ENCODE measurements around the gene BICDL2. TPM values are rescaled to one million over a fixed set of nuclear protein-coding genes. Genes with fewer than 3 reads are reported as not detected.

The BICDL2 gene
- total RNA-seq, 4 donors from 2014 or later: 0.31 to 3.1 (median 0.31) TPM; not detected in 1

- peaks cover 43% of the 10 kb centered on the region for H3K27me3 ChIP-seq
- H3K4me1 ChIP-seq: peaks cover 0 to 38% (median 8%) of the 10 kb centered on the region in 3 donors
- H3K27ac ChIP-seq: peak within 1 kb of the TSS; percentile 60 to 92 (median 90)
- H3K36me3 ChIP-seq: no peaks in the 10 kb centered on the region
- WGBS, 2 donors (ENCODE audit: low coverage in 1 of 2): 39% methylated on average over 3 of the region's 91 CpGs; no CpG with 5 or more reads in 1 of the 2 donors
- H3K4me3 ChIP-seq: peak within 1 kb of the TSS; percentile 63 to 82
- no peak for TF ChIP-seq EP300 (IDR thresholded peaks at IDR 0.05)
- TF ChIP-seq CTCF (IDR thresholded peaks at IDR 0.05): peak in 1 of 4 experiments; percentile 19
- peak; percentile 94 to 95 for TF ChIP-seq POLR2A (IDR thresholded peaks at IDR 0.05)
- TF ChIP-seq POLR2AphosphoS5 (IDR thresholded peaks at IDR 0.05): peak; percentile 95
- H3K9me3 ChIP-seq: no peaks in the 10 kb centered on the region
- ATAC-seq: peak; percentile 96
These were observed 56.2 kb downstream of the BICDL2 start, which contains the start of gene PKMYT1 for GRCh38 chr16:2980227-2981176. Gene PKMYT1 (minus strand): TSS chr16:2980446. CDS start chr16:2979657, 789 bp downstream.

GRCh38 chr16:2979669-2980226, 57.0 kb downstream of the BICDL2 start:
- TF ChIP-seq EP300 (IDR thresholded peaks at IDR 0.05) (no peak), POLR2A (IDR thresholded peaks at IDR 0.05) (no peak), POLR2AphosphoS5 (IDR thresholded peaks at IDR 0.05) (no peak), CTCF (IDR thresholded peaks at IDR 0.05) (no peak)
- 20% methylated on average over 5 of the region's 43 CpGs; no CpG with 5 or more reads in 1 of the 2 donors for WGBS, 2 donors (ENCODE audit: low coverage in 1 of 2)
- H3K9me3 ChIP-seq: no peaks in the 10 kb centered on the region
- peaks cover 0 to 34% (median 8%) of the 10 kb centered on the region in 3 donors for H3K4me1 ChIP-seq
- H3K36me3 ChIP-seq: no peaks in the 10 kb centered on the region
- peak overlapping the region; percentile 63 to 82 for H3K4me3 ChIP-seq
- peak overlapping the region in 1 of 4 donors; percentile 92 for H3K27ac ChIP-seq
- peaks cover 43% of the 10 kb centered on the region for H3K27me3 ChIP-seq
- no peak for ATAC-seq

Small RNA genes lying within 50 kb of the gene (small RNA-seq; reads per million reads assigned to genes)
- 0 reads per million in 4 donors for gene LINC00514
- 0 reads per million in 4 donors for gene RNU1-22P

Other genes starting within 250 kb of the BICDL2 start
- not detected for gene PRSS33, start 249.4 kb downstream of the BICDL2 start, total RNA-seq
- gene PRSS41, start 238.5 kb downstream of the BICDL2 start, total RNA-seq: not detected
- gene PRSS21, start 219.7 kb downstream of the BICDL2 start, total RNA-seq: not detected
- 10 to 100 TPM in 1 of 4 donors, not detected in 3; 37.5 TPM for gene ZG16B, start 206.6 kb downstream of the BICDL2 start, total RNA-seq
- 1 to 10 TPM in 2 of 4 donors, not detected in 2; 1.0 to 2.7 TPM for gene PRSS22, start 178.8 kb downstream of the BICDL2 start, total RNA-seq
- gene FLYWCH2, start 153.7 kb downstream of the BICDL2 start, total RNA-seq: 10 to 100 TPM; 21.9 to 69.1 (median 38.8) TPM
- 10 to 100 TPM; 34.5 to 66.5 (median 51.2) TPM for gene FLYWCH1, start 125.0 kb downstream of the BICDL2 start, total RNA-seq
- gene KREMEN2, start 72.7 kb downstream of the BICDL2 start, total RNA-seq: not detected
- gene PAQR4, start 67.6 kb downstream of the BICDL2 start, total RNA-seq: 1 to 10 TPM; 1.9 to 6.4 (median 4.1) TPM
- gene PKMYT1, start 56.5 kb downstream of the BICDL2 start, total RNA-seq: 1 to 10 TPM in 2 of 4 donors, not detected in 2; 1.6 to 1.7 TPM
- gene CLDN9, start 24.0 kb downstream of the BICDL2 start, total RNA-seq: under 1 TPM in 2 of 4 donors, not detected in 2; 0.32 to 0.39 TPM
- gene CLDN6, start 18.8 kb downstream of the BICDL2 start, total RNA-seq: not detected
- gene TNFRSF12A, start 16.6 kb downstream of the BICDL2 start, total RNA-seq: 100 to 1,000 TPM in 2 of 4 donors, 10 to 100 TPM in 2; 26.0 to 135 (median 72.2) TPM
- gene HCFC1R1, start 13.0 kb downstream of the BICDL2 start, total RNA-seq: 10 to 100 TPM; 20.1 to 94.9 (median 40.5) TPM
- gene THOC6, start 12.9 kb downstream of the BICDL2 start, total RNA-seq: 10 to 100 TPM; 17.6 to 28.2 (median 25.0) TPM
- gene MMP25, start 9.6 kb upstream of the BICDL2 start, total RNA-seq: 1 to 10 TPM in 2 of 4 donors, not detected in 2; 1.6 to 2.6 TPM
- gene IL32, start 28.7 kb upstream of the BICDL2 start, total RNA-seq: 10 to 100 TPM in 3 of 4 donors, 1 to 10 TPM in 1; 2.6 to 39.0 (median 21.6) TPM
- gene ZSCAN10, start 62.4 kb upstream of the BICDL2 start, total RNA-seq: 1 to 10 TPM in 1 of 4 donors, not detected in 3; 1.7 TPM
- 10 to 100 TPM; 11.6 to 25.8 (median 20.4) TPM for gene ZNF205, start 75.6 kb upstream of the BICDL2 start, total RNA-seq
- 10 to 100 TPM in 2 of 4 donors, 1 to 10 TPM in 2; 3.6 to 22.3 (median 12.2) TPM for gene ZNF213, start 98.1 kb upstream of the BICDL2 start, total RNA-seq
- not detected for gene OR1F1, start 151.3 kb upstream of the BICDL2 start, total RNA-seq
- gene ZNF200, start 198.2 kb upstream of the BICDL2 start, total RNA-seq: 10 to 100 TPM in 2 of 4 donors, 1 to 10 TPM in 2; 5.2 to 11.8 (median 8.0) TPM
- gene MEFV, start 219.7 kb upstream of the BICDL2 start, total RNA-seq: 1 to 10 TPM; 1.2 to 3.4 (median 1.7) TPM
- gene ZNF263, start 246.5 kb upstream of the BICDL2 start, total RNA-seq: 10 to 100 TPM; 45.5 to 53.6 (median 47.6) TPM

Measured in gastroesophageal sphincter (tissue), 4 donors.